GM13977 (cell line): Measurements from ENCODE around the gene LRIG2.

Experiments
- DNase-seq: peaks from one replicate; pipeline ENCODE4 v3.0.0; 2012; ENCODE audit warnings: low spot score
- in situ Hi-C: fragments of 300-500 bp; cut with MboI; formaldehyde crosslinking; loops from one replicate; pipeline ENCODE4 v1.12.0; 2022; ENCODE audit warnings: low sequenced_read_pairs, low pct_unique_long_range_greater_than_20kb, mixed read lengths, inconsistent platforms; ENCODE audit not compliant: unreplicated experiment
- TF ChIP-seq, protein P1 (sequence below): IDR thresholded peaks from 2 replicates; pipeline ENCODE4 v1.5.1; 2012; ENCODE audit warnings: mild to moderate bottlenecking, control low read depth; ENCODE audit not compliant: insufficient read depth; ENCODE audit errors: extremely low read depth, missing control alignments

The LRIG2 gene

GRCh38 chr1:113103977-113104376 is 31.0 kb downstream of the LRIG2 start:
- in situ Hi-C loops = no loop called here
- TF ChIP-seq, protein P1, sequence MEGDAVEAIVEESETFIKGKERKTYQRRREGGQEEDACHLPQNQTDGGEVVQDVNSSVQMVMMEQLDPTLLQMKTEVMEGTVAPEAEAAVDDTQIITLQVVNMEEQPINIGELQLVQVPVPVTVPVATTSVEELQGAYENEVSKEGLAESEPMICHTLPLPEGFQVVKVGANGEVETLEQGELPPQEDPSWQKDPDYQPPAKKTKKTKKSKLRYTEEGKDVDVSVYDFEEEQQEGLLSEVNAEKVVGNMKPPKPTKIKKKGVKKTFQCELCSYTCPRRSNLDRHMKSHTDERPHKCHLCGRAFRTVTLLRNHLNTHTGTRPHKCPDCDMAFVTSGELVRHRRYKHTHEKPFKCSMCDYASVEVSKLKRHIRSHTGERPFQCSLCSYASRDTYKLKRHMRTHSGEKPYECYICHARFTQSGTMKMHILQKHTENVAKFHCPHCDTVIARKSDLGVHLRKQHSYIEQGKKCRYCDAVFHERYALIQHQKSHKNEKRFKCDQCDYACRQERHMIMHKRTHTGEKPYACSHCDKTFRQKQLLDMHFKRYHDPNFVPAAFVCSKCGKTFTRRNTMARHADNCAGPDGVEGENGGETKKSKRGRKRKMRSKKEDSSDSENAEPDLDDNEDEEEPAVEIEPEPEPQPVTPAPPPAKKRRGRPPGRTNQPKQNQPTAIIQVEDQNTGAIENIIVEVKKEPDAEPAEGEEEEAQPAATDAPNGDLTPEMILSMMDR = no peak
- DNase-seq = no peak

GRCh38 chr1:113106910-113107309 is 33.9 kb downstream of the LRIG2 start:
- DNase-seq = no peak
- TF ChIP-seq, protein P1 = no peak
- in situ Hi-C loops = no loop called here

- DNase-seq = no peak
- TF ChIP-seq, protein P1 = no peak
- in situ Hi-C loops = no loop called here
Observed at GRCh38 chr1:113109908-113110554, 37.0 kb downstream of the LRIG2 start.

- in situ Hi-C loops = no loop called here
- TF ChIP-seq, protein P1 = no peak
- DNase-seq = no peak
Observed at GRCh38 chr1:113118266-113118665, 45.3 kb downstream of the LRIG2 start.

- DNase-seq = no peak
- in situ Hi-C loops = no loop called here
- TF ChIP-seq, protein P1 = no peak
Observed at GRCh38 chr1:113123737-113124136, 50.7 kb downstream of the LRIG2 start.

DNA sequence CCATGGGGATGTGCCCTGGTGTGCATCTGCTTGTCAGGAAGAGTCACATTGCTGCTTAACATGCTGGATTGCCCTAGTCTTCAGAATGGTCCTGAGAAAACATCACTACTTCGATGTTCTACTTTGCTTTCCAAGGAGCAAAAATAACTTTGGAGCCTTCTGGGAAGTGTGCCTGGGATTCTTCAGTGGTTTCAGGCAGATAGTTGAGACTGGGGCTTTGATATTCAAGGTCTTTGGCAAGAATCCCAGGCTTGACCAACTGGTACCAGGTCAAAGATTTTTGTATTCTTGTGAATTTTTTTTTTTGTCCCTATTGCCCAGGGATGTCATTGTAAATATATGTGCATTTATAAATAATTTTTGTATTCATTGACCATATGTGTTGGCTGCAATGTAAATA is 51.4 kb downstream of the LRIG2 start:
- no peak for DNase-seq
- TF ChIP-seq, protein P1 = no peak
- in situ Hi-C loops = no loop called here
